ENCODE results near the gene ADAP1.
"Not testable (repeated sequence)": the region's sequence is repeated elsewhere in the genome, so short reads cannot be mapped to it uniquely, and the experiment has no call there.

ADAP1 gene

GRCh38 chr7:875476-876076 is 78.9 kb downstream of the ADAP1 start:
- peak in 1 of 2 donors; percentile 23 for DNase-seq

- no peak for DNase-seq
Measured at GRCh38 chr7:875051-875450, 79.4 kb downstream of the ADAP1 start.

- DNase-seq: no peak
Measured at GRCh38 chr7:874031-874749, 80.3 kb downstream of the ADAP1 start.

GRCh38 chr7:873367-874002 is 81.0 kb downstream of the ADAP1 start:
- peak; percentile 66 to 69 for DNase-seq

- DNase-seq: not testable (repeated sequence)
Measured at GRCh38 chr7:872685-873084, 81.8 kb downstream of the ADAP1 start.

- DNase-seq: no peak
Measured at GRCh38 chr7:871900-872537, 82.5 kb downstream of the ADAP1 start.

GRCh38 chr7:869348-869747 is 85.1 kb downstream of the ADAP1 start:
- DNase-seq: no peak

- DNase-seq: no peak
Measured at GRCh38 chr7:868189-868486, 86.3 kb downstream of the ADAP1 start.

- DNase-seq: no peak
Measured at GRCh38 chr7:867406-868188, 86.9 kb downstream of the ADAP1 start.

GRCh38 chr7:867001-867405 is 87.5 kb downstream of the ADAP1 start:
- no peak for DNase-seq

- no peak for DNase-seq
Measured at GRCh38 chr7:865921-866320, 88.6 kb downstream of the ADAP1 start.

GRCh38 chr7:863106-863505 is 91.4 kb downstream of the ADAP1 start:
- no peak for DNase-seq

GRCh38 chr7:862157-862556 is 92.3 kb downstream of the ADAP1 start:
- no peak for DNase-seq

GRCh38 chr7:861222-861621 is 93.3 kb downstream of the ADAP1 start:
- no peak for DNase-seq

GRCh38 chr7:860149-860548 is 94.3 kb downstream of the ADAP1 start:
- DNase-seq: peak in 1 of 2 donors; percentile 19

GRCh38 chr7:859359-860030 is 95.0 kb downstream of the ADAP1 start:
- no peak for DNase-seq

GRCh38 chr7:857661-858060 is 96.8 kb downstream of the ADAP1 start:
- no peak for DNase-seq

- DNase-seq: no peak
Measured at GRCh38 chr7:856444-857095, 97.9 kb downstream of the ADAP1 start.

- DNase-seq: no peak
Measured at GRCh38 chr7:855686-856369, 98.7 kb downstream of the ADAP1 start.

- DNase-seq: no peak
Measured at GRCh38 chr7:854118-854775, 100.2 kb downstream of the ADAP1 start.

All from activated CD4-positive, alpha-beta T cell treated with anti-CD3 and anti-CD28 coated beads for 4 hours (primary cell).